Measurements from ENCODE around the gene FAIM2.

Gene FAIM2

GRCh38 chr12:49903700-49904423 lies at the start of gene FAIM2:
FAIM2 (minus strand) TSS chr12:49903900; CDS start chr12:49903792, 108 bp downstream.
- DNase-seq (ENCODE audit: low read depth in 2 of 2) = no peak

- DNase-seq (ENCODE audit: low read depth in 2 of 2) = no peak
These were observed 49.5 kb upstream of the FAIM2 start for GRCh38 chr12:49953151-49953550.

- no peak for DNase-seq (ENCODE audit: low read depth in 2 of 2)
These were observed 48.8 kb upstream of the FAIM2 start for GRCh38 chr12:49952391-49953055.

DNA sequence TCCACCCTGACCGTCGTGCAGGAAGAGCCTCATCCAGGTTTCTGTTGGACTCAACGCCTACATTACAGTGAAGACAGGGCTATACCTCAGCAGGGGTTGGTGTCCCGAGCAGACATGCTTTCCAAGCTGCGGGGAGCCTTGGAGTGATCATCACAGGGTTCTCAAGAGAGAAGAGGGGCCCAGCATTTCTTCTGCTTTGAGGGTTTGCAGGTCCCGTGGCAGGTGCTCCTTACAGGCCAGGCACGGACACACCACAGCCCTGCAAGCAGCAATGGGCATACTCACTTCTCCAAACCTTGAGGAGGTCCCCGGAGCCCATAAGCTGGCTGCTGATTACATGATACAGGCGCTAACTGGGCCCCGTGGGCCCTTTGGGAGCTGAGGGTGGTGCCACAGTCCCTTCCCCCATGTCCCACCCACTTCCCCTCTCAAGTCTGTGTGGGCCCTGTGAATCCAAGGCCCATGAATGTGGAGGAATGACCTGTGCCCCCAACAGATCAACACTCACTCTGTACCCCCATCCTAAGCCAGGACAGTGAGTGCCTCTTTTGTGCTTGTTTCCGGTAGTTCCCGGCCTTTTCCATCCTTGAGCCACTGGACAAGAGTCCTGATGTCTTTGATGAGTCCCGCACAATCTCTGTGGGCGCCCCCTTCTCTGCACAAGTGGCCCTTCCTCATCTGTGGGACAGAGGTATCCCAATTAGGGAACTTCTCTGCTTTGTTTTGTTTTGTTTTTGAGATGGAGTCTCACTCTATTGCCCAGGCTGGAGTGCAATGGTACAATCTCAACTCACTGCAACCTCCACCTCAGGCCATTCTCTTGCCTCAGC lies 47.9 kb upstream of the FAIM2 start:
- no peak for DNase-seq (ENCODE audit: low read depth in 2 of 2)

DNA sequence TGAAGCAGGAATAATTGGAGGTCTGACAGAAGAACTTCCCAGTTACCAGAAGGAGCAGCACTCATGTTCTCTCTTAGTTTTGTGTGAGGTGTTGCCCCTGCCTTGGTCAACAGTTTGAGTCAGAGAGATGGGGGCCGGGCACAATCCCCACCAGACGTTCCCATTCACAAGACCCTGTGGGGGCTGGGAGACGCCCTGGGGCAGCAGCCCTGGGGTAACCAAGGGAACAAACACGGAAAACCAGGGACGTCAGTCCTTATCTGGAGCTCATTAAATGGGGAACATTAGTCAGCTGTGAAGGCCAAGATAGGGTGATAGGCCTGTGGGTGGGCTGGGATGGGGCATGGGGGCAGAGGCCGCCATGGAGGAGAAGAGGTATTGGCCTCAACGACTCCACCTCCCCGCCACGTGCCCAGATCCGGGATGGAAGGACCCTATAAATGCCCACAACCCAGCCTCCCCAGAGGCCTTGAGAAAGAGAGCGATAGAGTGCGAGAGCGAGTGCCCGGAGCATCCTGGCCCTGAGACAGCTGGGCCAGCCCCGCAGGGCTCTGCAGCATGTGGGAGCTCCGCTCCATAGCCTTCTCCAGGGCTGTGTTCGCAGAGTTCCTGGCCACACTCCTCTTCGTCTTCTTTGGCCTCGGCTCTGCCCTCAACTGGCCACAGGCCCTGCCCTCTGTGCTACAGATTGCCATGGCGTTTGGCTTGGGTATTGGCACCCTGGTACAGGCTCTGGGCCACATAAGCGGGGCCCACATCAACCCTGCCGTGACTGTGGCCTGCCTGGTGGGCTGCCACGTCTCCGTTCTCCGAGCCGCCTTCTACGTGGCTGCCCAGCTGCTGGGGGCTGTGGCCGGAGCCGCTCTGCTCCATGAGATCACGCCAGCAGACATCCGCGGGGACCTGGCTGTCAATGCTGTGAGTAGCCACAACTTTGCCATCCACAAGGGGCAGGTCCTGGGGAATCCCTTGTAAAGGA lies 46.9 kb upstream of the FAIM2 start, which contains the start of gene AQP2:
AQP2 (plus strand) TSS at position 465 of the 979 bp plus-strand sequence; CDS start at position 559, 94 bp downstream.
- DNase-seq (ENCODE audit: low read depth in 2 of 2) = no peak

DNA sequence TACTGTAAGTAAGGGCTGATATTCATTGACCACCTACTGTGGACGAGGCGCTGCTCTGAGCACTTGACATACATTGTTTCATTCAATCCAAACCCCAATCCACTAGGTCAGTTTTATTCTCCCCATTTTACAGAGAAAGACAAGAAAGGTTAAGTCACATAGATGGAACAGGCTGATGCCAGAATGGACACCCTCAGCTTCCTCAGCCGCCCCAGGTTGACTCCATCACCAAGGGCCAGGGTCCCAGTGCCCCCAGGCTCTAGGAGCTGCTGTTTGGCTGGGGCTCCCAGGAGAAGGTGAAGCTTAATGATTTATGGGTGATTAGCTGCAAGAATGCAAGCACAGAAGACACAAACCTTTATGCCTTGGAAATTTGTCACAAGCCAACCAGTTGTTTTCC lies 46.2 kb upstream of the FAIM2 start:
- DNase-seq (ENCODE audit: low read depth in 2 of 2) = no peak

DNA sequence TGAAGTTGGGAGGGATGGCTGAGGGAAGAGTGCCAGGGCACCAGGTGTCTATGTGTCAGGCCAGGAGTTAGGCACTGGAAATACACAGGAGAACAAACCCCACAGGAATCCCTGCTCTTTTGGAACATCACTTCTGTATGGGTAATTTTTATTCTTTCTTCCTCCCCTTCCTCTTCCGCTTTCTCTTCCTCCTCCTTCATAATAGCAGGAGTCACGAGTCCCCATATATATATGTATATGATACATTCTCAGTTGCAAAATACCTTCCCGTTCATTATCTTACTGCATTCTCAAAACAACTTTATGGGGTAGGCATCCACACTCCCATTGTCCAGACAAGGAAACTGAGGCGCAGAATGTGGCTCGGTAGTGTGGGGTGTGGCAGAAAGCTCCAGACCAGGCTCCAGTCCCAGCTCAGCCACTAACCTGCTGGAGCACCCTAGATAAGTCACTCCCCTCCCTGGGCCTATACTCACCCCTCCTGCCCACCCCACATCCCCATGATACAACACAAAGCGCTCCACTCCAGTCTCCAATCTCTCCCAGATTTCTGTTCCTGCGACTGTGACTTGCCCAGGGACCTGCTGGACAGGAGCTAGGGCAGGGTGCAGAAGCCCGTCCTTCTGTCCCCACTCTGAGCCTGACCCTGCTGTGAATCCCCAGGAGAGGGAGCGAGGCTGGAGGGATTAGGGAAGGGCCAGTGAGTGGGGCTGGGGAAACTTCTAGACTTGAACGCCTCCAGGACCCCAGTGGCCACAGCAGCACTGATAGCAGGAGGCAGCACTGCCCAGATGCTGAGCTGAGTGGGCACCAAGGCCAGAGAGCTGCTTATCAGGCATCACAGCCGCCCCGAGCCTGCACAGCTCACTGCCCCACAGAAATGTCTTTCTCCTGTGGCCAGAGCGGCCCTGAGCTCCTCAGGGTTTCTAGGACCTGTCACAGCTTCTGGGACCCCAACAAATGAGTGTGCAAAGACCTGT lies 45.5 kb upstream of the FAIM2 start:
- DNase-seq (ENCODE audit: low read depth in 2 of 2) = no peak

- DNase-seq (ENCODE audit: low read depth in 2 of 2) = no peak
These were observed 44.0 kb upstream of the FAIM2 start for GRCh38 chr12:49947593-49948226.

DNA sequence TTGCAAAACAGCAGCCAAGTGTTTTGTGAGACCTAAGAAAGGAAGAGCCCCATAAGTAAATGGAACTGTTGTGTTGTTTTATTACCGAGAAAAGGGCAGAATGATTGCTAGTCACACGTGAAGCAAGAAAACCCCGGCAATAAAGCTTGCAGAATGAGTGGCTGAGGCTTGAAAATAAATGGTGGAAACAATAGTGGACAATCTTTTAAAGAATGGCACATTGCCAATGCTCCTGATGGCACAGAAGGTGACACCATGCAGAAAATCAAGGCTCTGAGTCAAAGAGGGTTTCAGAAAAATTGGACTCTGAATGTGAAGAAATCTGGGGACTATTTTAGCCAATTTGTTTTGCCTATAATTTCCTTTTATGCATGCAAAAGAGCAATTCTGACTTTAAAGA lies 42.8 kb upstream of the FAIM2 start:
- no peak for DNase-seq (ENCODE audit: low read depth in 2 of 2)

GRCh38 chr12:49946086-49946485 lies 42.4 kb upstream of the FAIM2 start:
- DNase-seq (ENCODE audit: low read depth in 2 of 2) = no peak

DNA sequence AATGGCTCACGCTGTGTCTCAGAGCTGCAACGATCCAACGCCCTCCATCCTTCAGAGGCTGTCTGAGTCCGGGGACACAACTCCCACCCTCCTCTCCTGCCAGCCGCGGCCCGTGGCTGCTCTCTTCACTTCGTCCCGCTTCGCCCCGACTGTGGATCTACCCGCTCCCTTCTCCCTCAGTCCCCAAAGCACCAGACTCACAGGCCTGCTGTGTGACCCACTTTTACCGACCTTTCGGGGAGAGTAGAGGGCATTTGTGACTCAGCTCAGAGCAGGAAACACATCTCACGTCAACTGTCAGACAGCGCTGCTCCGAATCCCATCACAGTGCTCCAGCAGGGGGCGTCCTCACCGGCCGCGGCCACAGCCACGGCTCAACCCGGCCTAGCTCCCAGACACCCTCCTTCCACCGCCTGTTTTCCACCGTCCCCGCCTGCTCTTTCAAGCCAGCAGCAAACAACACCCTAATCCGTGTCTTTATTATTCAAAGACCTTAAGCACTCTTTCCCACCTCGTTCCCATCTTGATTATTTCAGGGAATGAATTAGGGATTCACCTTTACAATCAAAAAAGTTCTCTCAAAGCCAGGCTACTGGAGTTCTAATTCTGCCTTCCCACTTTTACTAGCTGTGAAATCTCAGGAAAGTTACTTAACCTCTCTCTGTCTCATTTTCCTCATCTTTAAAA lies 41.8 kb upstream of the FAIM2 start:
- peak; percentile 69 to 70 for DNase-seq (ENCODE audit: low read depth in 2 of 2)

DNA sequence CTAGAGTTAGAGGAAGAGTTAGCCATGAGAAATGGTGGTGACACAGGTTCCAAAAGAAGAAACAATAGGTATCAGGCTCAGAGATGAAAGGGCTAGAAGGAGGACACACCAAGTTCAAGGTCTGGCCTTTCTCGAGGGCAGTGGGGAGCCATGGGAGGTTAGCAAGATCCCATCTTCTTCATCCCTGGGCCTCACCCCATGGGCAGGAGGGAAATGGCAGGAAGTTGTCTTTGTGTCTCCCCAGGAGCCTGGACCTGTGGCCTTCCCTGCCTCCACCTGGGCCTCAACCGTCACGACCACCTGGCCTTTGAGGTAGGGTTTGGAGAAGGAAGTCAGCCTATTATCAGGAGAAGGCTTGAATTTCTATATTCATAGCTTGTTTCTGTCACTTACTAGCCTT lies 41.0 kb upstream of the FAIM2 start:
- DNase-seq (ENCODE audit: low read depth in 2 of 2) = no peak

GRCh38 chr12:49944046-49944445 lies 40.3 kb upstream of the FAIM2 start:
- no peak for DNase-seq (ENCODE audit: low read depth in 2 of 2)

- no peak for DNase-seq (ENCODE audit: low read depth in 2 of 2)
These were observed 39.9 kb upstream of the FAIM2 start for GRCh38 chr12:49943625-49943960.

- DNase-seq (ENCODE audit: low read depth in 2 of 2) = no peak
These were observed 39.4 kb upstream of the FAIM2 start for GRCh38 chr12:49942921-49943624.

DNA sequence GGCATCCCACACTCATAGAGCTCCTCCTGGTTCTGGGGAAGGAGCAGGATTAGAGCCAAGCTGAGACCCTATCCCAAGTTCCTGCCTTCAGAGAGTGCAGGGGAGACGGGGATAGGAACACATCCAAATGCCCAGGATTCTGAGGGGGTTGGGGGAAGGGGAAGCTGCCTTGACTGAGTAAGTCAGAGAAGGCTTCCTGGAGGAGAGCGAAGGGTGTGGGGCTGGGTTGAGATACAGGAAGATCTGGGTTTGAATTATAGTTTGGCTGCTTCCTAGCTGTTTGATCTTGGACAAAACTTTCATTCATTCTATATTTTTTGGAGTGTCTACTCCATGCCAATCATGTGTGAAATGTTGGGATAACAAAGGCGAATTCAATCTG lies 38.8 kb upstream of the FAIM2 start:
- DNase-seq (ENCODE audit: low read depth in 2 of 2) = no peak

DNA sequence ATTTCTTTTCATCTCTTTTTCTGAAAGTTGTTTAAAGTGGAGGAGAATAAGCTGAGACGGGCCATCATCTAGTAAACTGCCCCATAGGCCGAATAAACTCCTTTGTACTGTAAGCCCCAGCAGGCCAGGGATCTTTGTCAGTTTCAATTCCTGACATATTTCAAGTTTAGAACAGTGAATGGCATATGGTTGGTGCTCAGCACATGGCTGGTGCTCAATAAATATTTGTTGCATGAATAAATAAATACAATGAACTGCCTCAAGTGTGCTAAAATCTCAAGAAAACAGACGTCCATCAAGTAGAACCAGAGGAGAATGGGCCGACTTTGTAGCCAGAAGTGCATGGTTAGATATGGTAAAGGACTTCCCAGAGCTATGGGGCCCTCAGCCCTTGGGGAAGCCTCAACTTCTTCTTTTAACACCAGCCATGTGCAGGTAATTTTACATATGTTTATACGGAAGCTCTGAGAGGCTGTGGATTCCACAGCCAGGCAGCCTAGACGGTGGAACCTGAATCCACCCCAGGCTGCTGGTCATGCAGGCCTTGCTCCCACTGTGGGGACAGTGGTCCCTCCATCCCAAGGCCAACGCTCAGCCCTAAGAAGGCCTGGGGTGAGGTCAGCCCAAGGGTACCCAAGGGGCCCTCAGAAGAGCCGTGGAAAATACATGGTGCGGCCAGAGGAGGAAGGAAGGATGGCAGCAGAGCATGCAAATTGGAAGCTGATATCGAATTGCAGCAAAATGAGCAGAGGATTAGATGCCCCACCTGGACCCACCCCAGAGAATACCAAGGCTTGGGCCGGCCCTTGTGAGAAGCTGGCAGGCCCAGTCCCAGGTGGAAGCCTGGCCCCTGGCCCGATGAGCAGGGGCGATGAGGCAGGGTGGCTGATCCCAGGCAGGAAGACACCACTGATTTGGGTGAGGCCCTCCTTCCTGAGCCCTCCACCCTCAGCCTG lies 38.1 kb upstream of the FAIM2 start:
- DNase-seq (ENCODE audit: low read depth in 2 of 2) = no peak
